Sigmoid colon (tissue), 7 donors: ENCODE measurements around the gene FBXO3. TPM values are rescaled to one million over a fixed set of nuclear protein-coding genes. Genes with fewer than 3 reads are reported as not detected.

ENCODE experiments used
- DNase-seq: peaks from one replicate; pipeline ENCODE4 v3.0.0-alpha.2; 2019
- H3K27ac ChIP-seq, 4 donors: fragments of 200-600 bp; sonication (generic); one replicate each; pipeline ENCODE4 v1.5.1; 2016 to 2019; ENCODE audit warnings: mild to moderate bottlenecking in 1 of 4
- H3K27me3 ChIP-seq, 3 donors: fragments of 200-600 bp; sonication (generic); one replicate each; pipeline ENCODE4 v1.5.1; 2019; ENCODE audit warnings: mild to moderate bottlenecking in 1 of 3
- H3K36me3 ChIP-seq, 4 donors: fragments of 200-600 bp; sonication (generic); one replicate each; pipeline ENCODE4 v1.5.1; 2016 to 2019
- H3K4me1 ChIP-seq, 4 donors: fragments of 200-600 bp; sonication (generic); one replicate each; pipeline ENCODE4 v1.5.1; 2017 to 2019
- H3K4me3 ChIP-seq, 4 donors: fragments of 200-600 bp; sonication (generic); one replicate each; pipeline ENCODE4 v1.5.1; 2017 to 2019; ENCODE audit warnings: mild to moderate bottlenecking in 2 of 4, moderate library complexity in 1 of 4
- H3K9me3 ChIP-seq, 4 donors: fragments of 200-600 bp in 3 of 4; sonication (generic) in 3 of 4; one replicate each; pipeline versions ENCODE4 v1.5.1 to v1.6.1; 2013 to 2019
- CTCF ChIP-seq, 4 experiments: fragments of 450-650 bp in 3 of 4; fragments of 200-600 bp in 1 of 4; IDR thresholded peaks; one replicate each; pipeline ENCODE4 v1.5.1; 2016 to 2019; ENCODE audit warnings: antibody characterized with exemption in 4 of 4, mild to moderate bottlenecking in 3 of 4, moderate library complexity in 2 of 4
- EP300 ChIP-seq, 4 donors: sonication (generic); formaldehyde crosslinking; IDR thresholded peaks; one replicate each; pipeline ENCODE4 v1.6.1; 2017; ENCODE audit warnings: antibody characterized with exemption in 4 of 4
- POLR2A ChIP-seq, 2 donors: fragments of 450-650 bp; IDR thresholded peaks; one replicate each; pipeline ENCODE4 v1.6.1; 2016; ENCODE audit warnings: antibody characterized with exemption in 2 of 2, mild to moderate bottlenecking in 2 of 2, moderate library complexity in 2 of 2
- POLR2AphosphoS5 ChIP-seq, 4 donors: sonication (generic); formaldehyde crosslinking; IDR thresholded peaks; one replicate each; pipeline ENCODE4 v1.6.1; 2017; ENCODE audit warnings: antibody characterized with exemption in 4 of 4
- WGBS, 2 donors: extraction: QIAGEN DNeasy Blood & Tissue Kit; methylation state at CpG; one replicate each; pipeline ENCODE4 v1.1.7; 2013; 5-methylcytosine and 5-hydroxymethylcytosine counted together
- intact Hi-C: fragments of 100-400 bp; cut with DNase I; formaldehyde crosslinking; loops from one replicate; pipeline ENCODE4 v1.15.1; 2023
- polyA plus RNA-seq, 3 donors: library from polyadenylated mRNA; stranded (reverse); fragments of 200-250 nt; gene quantifications; one replicate each; pipeline ENCODE4 v1.2.3, GENCODE V29; 2013
- total RNA-seq, 4 donors: library from RNA; depleted of rRNA; stranded (reverse); fragments of >200 nt; gene quantifications; one replicate each; pipeline ENCODE4 v1.1.0, GENCODE V29; 2016
- donor health status: healthy with polysubstance abuse.
- donor health status: Bipolar disorder and iron deficiency.
- donor health status: healthy.

Gene FBXO3
- total and polyA plus RNA-seq, 7 donors: 20.2 to 53.5 (median 36.8) TPM

- Histone ChIP-seq H3K27ac (peak overlapping the region in 1 of 4 donors; percentile 75), H3K27me3 (no peaks in the 10 kb centered on the region), H3K9me3 (no peaks in the 10 kb centered on the region), H3K4me3 (no peak overlapping the region), H3K36me3 (no peaks in the 10 kb centered on the region), H3K4me1 (peaks cover 0 to 20% (median 14%) of the 10 kb centered on the region in 4 donors)
- TF ChIP-seq EP300 (IDR thresholded peaks at IDR 0.05): no peak
- no peak for TF ChIP-seq POLR2A (IDR thresholded peaks at IDR 0.05)
- TF ChIP-seq POLR2AphosphoS5 (IDR thresholded peaks at IDR 0.05): no peak
- TF ChIP-seq CTCF (IDR thresholded peaks at IDR 0.05): no peak
- WGBS, 2 donors: 89 to 95% methylated on average over 5 of the region's 5 CpGs
- DNase-seq: no peak
- intact Hi-C loops: no loop called here
Measured at GRCh38 chr11:33698921-33699320, 75.4 kb downstream of the FBXO3 start.

- no peak for DNase-seq
- intact Hi-C loops: no loop called here
- Histone ChIP-seq H3K4me3 (no peak overlapping the region), H3K4me1 (peaks cover 0 to 18% (median 14%) of the 10 kb centered on the region in 4 donors), H3K36me3 (no peaks in the 10 kb centered on the region), H3K27me3 (no peaks in the 10 kb centered on the region), H3K27ac (no peak overlapping the region), H3K9me3 (no peaks in the 10 kb centered on the region)
- TF ChIP-seq EP300 (IDR thresholded peaks at IDR 0.05): no peak
- no peak for TF ChIP-seq POLR2A (IDR thresholded peaks at IDR 0.05)
- no peak for TF ChIP-seq POLR2AphosphoS5 (IDR thresholded peaks at IDR 0.05)
- 84 to 92% methylated on average over 3 of the region's 3 CpGs for WGBS, 2 donors
Measured at GRCh38 chr11:33697997-33698396, 76.3 kb downstream of the FBXO3 start.

GRCh38 chr11:33696931-33697638 lies 77.2 kb downstream of the FBXO3 start:
- H3K36me3 ChIP-seq: no peaks in the 10 kb centered on the region
- TF ChIP-seq EP300 (IDR thresholded peaks at IDR 0.05) (no peak), CTCF (IDR thresholded peaks at IDR 0.05) (no peak), POLR2A (IDR thresholded peaks at IDR 0.05) (no peak)
- no peak overlapping the region for H3K27ac ChIP-seq
- intact Hi-C loops: no loop called here
- H3K27me3 ChIP-seq: no peaks in the 10 kb centered on the region
- no peak overlapping the region for H3K4me3 ChIP-seq
- WGBS, 2 donors: 68 to 85% methylated on average over 6 of the region's 6 CpGs
- peaks cover 0 to 26% (median 23%) of the 10 kb centered on the region in 4 donors for H3K4me1 ChIP-seq
- H3K9me3 ChIP-seq: no peaks in the 10 kb centered on the region
- no peak for DNase-seq

- Histone ChIP-seq H3K4me3 (no peak overlapping the region), H3K4me1 (peaks cover 0 to 29% (median 26%) of the 10 kb centered on the region in 4 donors), H3K36me3 (no peaks in the 10 kb centered on the region), H3K27ac (no peak overlapping the region), H3K27me3 (no peaks in the 10 kb centered on the region), H3K9me3 (no peaks in the 10 kb centered on the region)
- no peak for DNase-seq
- 49% methylated on average over 5 of the region's 5 CpGs for WGBS, 2 donors
- TF ChIP-seq EP300 (IDR thresholded peaks at IDR 0.05) (no peak), CTCF (IDR thresholded peaks at IDR 0.05) (no peak), POLR2AphosphoS5 (IDR thresholded peaks at IDR 0.05) (no peak), POLR2A (IDR thresholded peaks at IDR 0.05) (no peak)
- intact Hi-C loops: no loop called here
Measured at GRCh38 chr11:33696411-33696810, 77.9 kb downstream of the FBXO3 start.

- 81 to 87% methylated on average over 4 of the region's 4 CpGs for WGBS, 2 donors
Measured at GRCh38 chr11:33695051-33695566, 79.2 kb downstream of the FBXO3 start.

More at GRCh38 chr11:33695051-33695566, 79.2 kb downstream of the FBXO3 start:
- Histone ChIP-seq H3K36me3 (no peaks in the 10 kb centered on the region), H3K9me3 (no peaks in the 10 kb centered on the region), H3K27me3 (no peaks in the 10 kb centered on the region), H3K4me1 (peaks cover 0 to 29% (median 24%) of the 10 kb centered on the region in 4 donors), H3K27ac (peak overlapping the region; percentile 9 to 52 (median 24)), H3K4me3 (no peak overlapping the region)
- TF ChIP-seq POLR2AphosphoS5 (IDR thresholded peaks at IDR 0.05): no peak
- TF ChIP-seq CTCF (IDR thresholded peaks at IDR 0.05): no peak
- TF ChIP-seq EP300 (IDR thresholded peaks at IDR 0.05): no peak
- no peak for TF ChIP-seq POLR2A (IDR thresholded peaks at IDR 0.05)
- intact Hi-C loops: no loop called here
- no peak for DNase-seq
